ENCODE results near the gene STK32C. TPM values are rescaled to one million over a fixed set of nuclear protein-coding genes. Genes with fewer than 3 reads are reported as not detected.
"Not testable (repeated sequence)": the region's sequence is repeated elsewhere in the genome, so short reads cannot be mapped to it uniquely, and the experiment has no call there.

Gene STK32C
- total RNA-seq, 1 donor from 2014 or later, result 69.2 TPM

DNA sequence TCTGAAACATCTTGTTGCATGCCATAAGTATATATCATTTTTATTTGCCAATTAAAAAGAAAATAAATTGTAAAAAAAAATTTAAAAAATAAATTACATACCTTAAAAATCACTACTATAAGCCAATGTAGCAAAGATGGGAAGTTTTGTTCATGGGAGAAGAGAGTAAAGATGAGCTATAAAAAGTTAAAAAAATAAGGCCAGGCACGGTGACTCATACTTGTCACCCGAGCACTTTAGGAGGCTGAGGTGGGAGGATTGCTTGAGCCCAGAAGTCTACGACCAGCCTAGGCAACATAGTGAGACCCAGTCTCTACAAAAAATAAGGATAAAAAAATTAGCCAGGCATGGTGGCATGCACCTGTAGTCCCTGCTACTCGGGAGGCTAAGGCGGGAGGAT is 8.4 kb upstream of the STK32C start:
- H3K27me3 Mint-ChIP-seq (ENCODE audit: unreplicated experiment), result peaks cover 7% of the 10 kb centered on the region
- H3K36me3 Mint-ChIP-seq (ENCODE audit: unreplicated experiment), result peaks cover 22% of the 10 kb centered on the region
- DNase-seq, result no peak
- H3K27ac Mint-ChIP-seq (ENCODE audit: unreplicated experiment), result no peak overlapping the region
- no peak overlapping the region for H3K4me3 Mint-ChIP-seq (ENCODE audit: unreplicated experiment)
- H3K4me1 Mint-ChIP-seq (ENCODE audit: low read depth, unreplicated experiment), result peaks cover 11% of the 10 kb centered on the region
- H3K9me3 Mint-ChIP-seq (ENCODE audit: unreplicated experiment), result peaks cover 14% of the 10 kb centered on the region
- TF ChIP-seq CTCF (IDR thresholded peaks at IDR 0.05; ENCODE audit: partially characterized antibody, unreplicated experiment), result no peak

GRCh38 chr10:132314881-132315280 is 7.1 kb upstream of the STK32C start:
- H3K9me3 Mint-ChIP-seq (ENCODE audit: unreplicated experiment), result peaks cover 10% of the 10 kb centered on the region
- H3K4me1 Mint-ChIP-seq (ENCODE audit: low read depth, unreplicated experiment), result peaks cover 14% of the 10 kb centered on the region
- H3K36me3 Mint-ChIP-seq (ENCODE audit: unreplicated experiment), result peaks cover 22% of the 10 kb centered on the region
- not testable (repeated sequence) for H3K4me3 Mint-ChIP-seq (ENCODE audit: unreplicated experiment); H3K27me3 Mint-ChIP-seq (ENCODE audit: unreplicated experiment); DNase-seq; H3K27ac Mint-ChIP-seq (ENCODE audit: unreplicated experiment)

DNA sequence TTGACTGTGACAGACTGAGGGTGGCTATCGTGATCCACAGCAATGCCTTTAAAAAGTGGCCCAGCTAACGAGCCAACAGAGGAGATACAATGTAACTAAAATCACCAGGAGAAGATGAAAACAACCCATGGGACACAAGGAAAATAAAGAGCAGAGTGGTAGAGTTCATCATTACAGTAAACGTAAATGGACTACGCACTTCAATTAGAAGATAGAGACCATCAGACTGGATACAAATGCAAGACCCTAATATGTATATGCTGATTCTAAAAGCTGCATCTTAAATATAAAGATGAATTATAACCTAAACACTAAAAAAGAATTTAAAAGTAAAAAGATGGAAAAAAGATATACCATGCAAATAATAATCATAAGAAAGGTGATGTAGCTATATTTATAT is 6.6 kb upstream of the STK32C start:
- peaks cover 13% of the 10 kb centered on the region for H3K4me1 Mint-ChIP-seq (ENCODE audit: low read depth, unreplicated experiment)
- H3K9me3 Mint-ChIP-seq (ENCODE audit: unreplicated experiment), result peaks cover 10% of the 10 kb centered on the region
- peaks cover 22% of the 10 kb centered on the region for H3K36me3 Mint-ChIP-seq (ENCODE audit: unreplicated experiment)
- no peak overlapping the region for H3K4me3 Mint-ChIP-seq (ENCODE audit: unreplicated experiment)
- DNase-seq, result no peak
- no peak for TF ChIP-seq CTCF (IDR thresholded peaks at IDR 0.05; ENCODE audit: partially characterized antibody, unreplicated experiment)
- H3K27ac Mint-ChIP-seq (ENCODE audit: unreplicated experiment), result no peak overlapping the region
- H3K27me3 Mint-ChIP-seq (ENCODE audit: unreplicated experiment), result peaks cover 10% of the 10 kb centered on the region

DNA sequence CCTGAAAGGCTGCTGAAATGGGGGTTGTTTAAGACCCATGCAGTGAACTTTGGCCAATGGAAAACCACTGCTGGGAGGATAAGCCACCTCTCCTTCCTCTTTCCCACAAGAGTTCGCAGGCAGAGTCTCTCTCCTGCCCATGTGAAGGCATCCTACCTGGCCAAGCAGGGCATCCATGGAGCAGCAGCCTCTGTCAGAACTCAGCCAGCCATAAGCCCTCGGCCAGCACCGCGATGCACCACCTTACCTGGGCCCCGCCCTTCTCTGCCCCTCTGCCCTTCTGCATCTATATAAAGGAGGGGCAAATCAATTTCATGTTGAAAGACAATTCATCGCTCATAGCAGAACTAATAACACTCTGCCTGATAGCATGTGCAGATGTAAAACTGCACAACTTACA is 6.1 kb upstream of the STK32C start:
- H3K27ac Mint-ChIP-seq (ENCODE audit: unreplicated experiment), result no peak overlapping the region
- peaks cover 15% of the 10 kb centered on the region for H3K4me1 Mint-ChIP-seq (ENCODE audit: low read depth, unreplicated experiment)
- no peak overlapping the region for H3K4me3 Mint-ChIP-seq (ENCODE audit: unreplicated experiment)
- H3K27me3 Mint-ChIP-seq (ENCODE audit: unreplicated experiment), result peaks cover 10% of the 10 kb centered on the region
- peaks cover 10% of the 10 kb centered on the region for H3K9me3 Mint-ChIP-seq (ENCODE audit: unreplicated experiment)
- peaks cover 22% of the 10 kb centered on the region for H3K36me3 Mint-ChIP-seq (ENCODE audit: unreplicated experiment)
- DNase-seq, result no peak
- no peak for TF ChIP-seq CTCF (IDR thresholded peaks at IDR 0.05; ENCODE audit: partially characterized antibody, unreplicated experiment)

DNA sequence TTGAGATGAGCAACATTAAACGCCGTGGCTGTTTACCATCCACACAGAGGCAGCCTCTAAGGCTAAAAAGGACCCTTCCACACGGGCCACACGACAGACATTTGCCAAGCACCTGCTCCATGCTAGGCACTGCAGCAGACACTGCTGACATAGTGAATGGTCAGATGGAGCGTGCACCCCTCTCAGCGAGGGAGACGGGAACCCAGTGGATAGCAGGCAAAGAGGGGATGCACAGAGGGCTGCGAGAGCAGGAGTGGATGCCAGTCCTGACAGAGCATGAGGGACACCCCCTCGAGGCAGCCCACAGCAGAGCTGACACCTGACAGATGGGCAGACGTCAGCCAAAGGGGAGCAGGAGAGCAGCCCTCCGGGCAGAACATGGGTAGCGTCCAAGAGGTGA is 5.6 kb upstream of the STK32C start:
- H3K36me3 Mint-ChIP-seq (ENCODE audit: unreplicated experiment), result peaks cover 22% of the 10 kb centered on the region
- H3K4me1 Mint-ChIP-seq (ENCODE audit: low read depth, unreplicated experiment), result peaks cover 15% of the 10 kb centered on the region
- no peak overlapping the region for H3K27ac Mint-ChIP-seq (ENCODE audit: unreplicated experiment)
- peaks cover 10% of the 10 kb centered on the region for H3K27me3 Mint-ChIP-seq (ENCODE audit: unreplicated experiment)
- H3K4me3 Mint-ChIP-seq (ENCODE audit: unreplicated experiment), result no peak overlapping the region
- no peak for DNase-seq
- TF ChIP-seq CTCF (IDR thresholded peaks at IDR 0.05; ENCODE audit: partially characterized antibody, unreplicated experiment), result no peak
- H3K9me3 Mint-ChIP-seq (ENCODE audit: unreplicated experiment), result peaks cover 10% of the 10 kb centered on the region

All from glutamatergic neuron (in vitro differentiated cells).